DOHH2 (cell line): ENCODE results near the gene S100A14.

Experiments used
- H3F3A ChIP-seq: fragments of 200-600 bp; sonication (generic), shearing (Covaris generic); 2 replicates; pipeline ENCODE4 v1.6.0; 2016; ENCODE audit warnings: antibody characterized with exemption, mild to moderate bottlenecking; ENCODE audit not compliant: control insufficient read depth, insufficient read depth
- H3K27ac ChIP-seq: fragments of 200-600 bp; sonication (generic); 2 replicates; pipeline ENCODE4 v1.5.1; 2014; ENCODE audit warnings: low read depth, mild to moderate bottlenecking, low read length, moderate library complexity
- H3K27me3 ChIP-seq: fragments of 200-600 bp; sonication (generic); 2 replicates; pipeline ENCODE4 v1.6.1; 2014; ENCODE audit warnings: mild to moderate bottlenecking, low read length, mixed read lengths; ENCODE audit not compliant: control insufficient read depth
- H3K36me3 ChIP-seq: fragments of 200-600 bp; sonication (generic); 2 replicates; pipeline ENCODE4 v1.6.1; 2014; ENCODE audit warnings: mild to moderate bottlenecking, low read length, moderate library complexity, mixed read lengths; ENCODE audit not compliant: control insufficient read depth
- H3K4me1 ChIP-seq: fragments of 200-600 bp; sonication (generic); 2 replicates; pipeline ENCODE4 v1.6.1; 2014; ENCODE audit warnings: mild to moderate bottlenecking, low read length, mixed read lengths; ENCODE audit not compliant: control insufficient read depth
- H3K4me2 ChIP-seq: fragments of 200-600 bp; sonication (generic); 2 replicates; pipeline ENCODE4 v1.6.0; 2014; ENCODE audit warnings: mild to moderate bottlenecking, low read length, moderate library complexity
- H3K4me3 ChIP-seq: fragments of 200-600 bp; sonication (generic); 2 replicates; pipeline ENCODE4 v1.5.1; 2014; ENCODE audit warnings: mild to moderate bottlenecking, low read length, mixed read lengths
- H3K79me2 ChIP-seq: fragments of 200-600 bp; sonication (generic); 2 replicates; pipeline ENCODE4 v1.6.1; 2014; ENCODE audit warnings: mild to moderate bottlenecking, low read length, mixed read lengths; ENCODE audit not compliant: control insufficient read depth
- H3K9me2 ChIP-seq: fragments of 200-600 bp; sonication (generic); replicated peaks from 2 replicates; pipeline ENCODE4 v1.6.1; 2014; ENCODE audit warnings: mild to moderate bottlenecking, low read length, mixed read lengths; ENCODE audit not compliant: control insufficient read depth
- H3K9me3 ChIP-seq: fragments of 200-600 bp; sonication (generic); 2 replicates; pipeline ENCODE4 v1.6.1; 2014; ENCODE audit warnings: antibody characterized with exemption, low read length, mixed read lengths; ENCODE audit not compliant: control insufficient read depth, insufficient read depth
- H4K20me1 ChIP-seq: fragments of 200-600 bp; sonication (generic); 2 replicates; pipeline ENCODE4 v1.6.0; 2014; ENCODE audit warnings: low read depth, mild to moderate bottlenecking, antibody characterized with exemption, low read length, moderate library complexity; ENCODE audit not compliant: control insufficient read depth, insufficient read depth
- EZH2phosphoT487 ChIP-seq: fragments of 200-600 bp; sonication (generic); IDR thresholded peaks from 2 replicates; pipeline ENCODE4 v1.6.1; 2017; ENCODE audit warnings: borderline replicate concordance, mild to moderate bottlenecking, antibody characterized with exemption, low read length, moderate library complexity, mixed read lengths
- TF ChIP-seq, protein P1 (sequence below): fragments of 200-600 bp; sonication (generic); IDR thresholded peaks from one replicate; pipeline ENCODE4 v1.5.1; 2014; ENCODE audit warnings: antibody characterized with exemption, mild to moderate bottlenecking, low read depth, low read length; ENCODE audit not compliant: poor library complexity, severe bottlenecking

S100A14 gene

DNA sequence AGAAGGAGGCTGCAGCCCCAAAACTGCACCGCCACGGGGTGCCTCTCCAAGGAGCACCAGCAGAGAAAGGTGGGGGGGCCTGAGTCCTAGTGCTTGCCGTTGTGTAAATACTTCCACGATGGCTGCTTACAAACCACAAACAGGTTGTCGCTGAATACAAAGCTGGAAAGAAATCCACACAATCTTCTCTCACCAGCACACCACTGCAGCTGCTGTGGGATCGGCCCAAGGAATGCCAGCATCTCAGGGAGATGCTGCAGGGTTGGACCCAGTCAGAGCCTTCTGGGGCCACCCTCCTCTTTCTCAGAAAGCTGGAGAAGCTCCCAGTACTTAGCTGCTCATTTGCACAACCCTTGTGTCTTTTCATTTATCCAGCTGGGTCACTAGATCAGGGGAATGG lies 3.0 kb upstream of the S100A14 start:
- Histone ChIP-seq H3K4me3 (no peak overlapping the region), H3K4me2 (no peak overlapping the region), H3K4me1 (peaks cover 31% of the 10 kb centered on the region), H4K20me1 (no peaks in the 10 kb centered on the region), H3K9me3 (no peaks in the 10 kb centered on the region), H3K27me3 (no peaks in the 10 kb centered on the region), H3K79me2 (no peaks in the 10 kb centered on the region), H3K27ac (no peak overlapping the region), H3K36me3 (peaks cover 33% of the 10 kb centered on the region), H3F3A (no peaks in the 10 kb centered on the region), H3K9me2 (no peaks in the 10 kb centered on the region)
- TF ChIP-seq, protein P1, sequence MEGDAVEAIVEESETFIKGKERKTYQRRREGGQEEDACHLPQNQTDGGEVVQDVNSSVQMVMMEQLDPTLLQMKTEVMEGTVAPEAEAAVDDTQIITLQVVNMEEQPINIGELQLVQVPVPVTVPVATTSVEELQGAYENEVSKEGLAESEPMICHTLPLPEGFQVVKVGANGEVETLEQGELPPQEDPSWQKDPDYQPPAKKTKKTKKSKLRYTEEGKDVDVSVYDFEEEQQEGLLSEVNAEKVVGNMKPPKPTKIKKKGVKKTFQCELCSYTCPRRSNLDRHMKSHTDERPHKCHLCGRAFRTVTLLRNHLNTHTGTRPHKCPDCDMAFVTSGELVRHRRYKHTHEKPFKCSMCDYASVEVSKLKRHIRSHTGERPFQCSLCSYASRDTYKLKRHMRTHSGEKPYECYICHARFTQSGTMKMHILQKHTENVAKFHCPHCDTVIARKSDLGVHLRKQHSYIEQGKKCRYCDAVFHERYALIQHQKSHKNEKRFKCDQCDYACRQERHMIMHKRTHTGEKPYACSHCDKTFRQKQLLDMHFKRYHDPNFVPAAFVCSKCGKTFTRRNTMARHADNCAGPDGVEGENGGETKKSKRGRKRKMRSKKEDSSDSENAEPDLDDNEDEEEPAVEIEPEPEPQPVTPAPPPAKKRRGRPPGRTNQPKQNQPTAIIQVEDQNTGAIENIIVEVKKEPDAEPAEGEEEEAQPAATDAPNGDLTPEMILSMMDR: no peak
- no peak for TF ChIP-seq EZH2phosphoT487

DNA sequence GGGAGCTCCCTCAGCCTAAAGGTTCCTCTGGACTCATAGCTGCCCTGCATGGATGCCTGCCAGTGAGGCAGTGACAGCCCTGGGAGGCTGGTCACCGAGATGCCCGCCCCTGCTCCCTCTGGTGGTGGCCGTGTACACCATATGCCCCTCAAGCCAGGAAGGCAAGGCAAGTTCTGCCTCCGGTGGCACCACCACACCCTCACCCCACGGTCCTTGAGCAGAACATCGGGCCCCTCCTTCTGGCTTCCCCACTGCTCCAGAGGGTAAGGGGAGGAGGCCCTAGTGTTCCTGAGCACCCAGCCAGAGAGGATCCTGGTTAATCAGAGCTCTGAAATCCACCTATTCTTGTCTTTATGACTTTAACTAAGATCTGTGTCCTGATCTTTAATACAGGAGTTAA lies 1.5 kb upstream of the S100A14 start:
- no peak overlapping the region for H3K4me2 ChIP-seq

DNA sequence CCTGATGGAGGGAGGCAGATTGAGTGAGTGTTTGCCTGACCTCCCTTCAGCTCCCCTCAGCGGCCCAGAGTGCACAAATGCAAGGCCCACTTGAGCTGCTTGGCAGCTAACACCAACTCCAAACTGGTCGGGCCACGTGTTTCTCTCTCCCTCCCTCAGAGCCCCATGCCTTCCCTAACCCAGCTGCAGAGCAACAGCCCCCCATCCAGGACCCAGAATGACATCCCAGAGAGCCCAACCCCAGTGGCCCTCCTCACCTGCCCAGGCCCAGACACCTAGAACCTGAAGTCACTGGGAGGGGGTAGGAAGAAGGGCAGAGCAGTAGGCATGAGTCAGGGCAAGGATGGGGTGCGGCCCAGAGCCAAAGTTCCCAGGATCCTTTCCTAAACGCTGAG lies 789 bp upstream of the S100A14 start:
- Histone ChIP-seq H3K27ac (no peak overlapping the region), H3F3A (no peaks in the 10 kb centered on the region), H3K4me1 (peaks cover 8% of the 10 kb centered on the region), H4K20me1 (no peaks in the 10 kb centered on the region), H3K36me3 (peaks cover 22% of the 10 kb centered on the region), H3K9me2 (no peaks in the 10 kb centered on the region), H3K4me2 (no peak overlapping the region), H3K27me3 (no peaks in the 10 kb centered on the region), H3K9me3 (no peaks in the 10 kb centered on the region), H3K4me3 (no peak overlapping the region), H3K79me2 (no peaks in the 10 kb centered on the region)
- TF ChIP-seq EZH2phosphoT487: no peak
- TF ChIP-seq, protein P1: no peak

More for the DNA sequence above, 1.5 kb upstream of the S100A14 start:
- peaks cover 27% of the 10 kb centered on the region for H3K36me3 ChIP-seq
- H4K20me1 ChIP-seq: no peaks in the 10 kb centered on the region
- no peaks in the 10 kb centered on the region for H3K9me3 ChIP-seq
- H3K9me2 ChIP-seq: no peaks in the 10 kb centered on the region
- H3K27ac ChIP-seq: no peak overlapping the region
- no peaks in the 10 kb centered on the region for H3K79me2 ChIP-seq
- TF ChIP-seq, protein P1: peak; percentile 76
- TF ChIP-seq EZH2phosphoT487: no peak
- no peaks in the 10 kb centered on the region for H3F3A ChIP-seq
- H3K27me3 ChIP-seq: no peaks in the 10 kb centered on the region
- peaks cover 16% of the 10 kb centered on the region for H3K4me1 ChIP-seq
- H3K4me3 ChIP-seq: no peak overlapping the region

DNA sequence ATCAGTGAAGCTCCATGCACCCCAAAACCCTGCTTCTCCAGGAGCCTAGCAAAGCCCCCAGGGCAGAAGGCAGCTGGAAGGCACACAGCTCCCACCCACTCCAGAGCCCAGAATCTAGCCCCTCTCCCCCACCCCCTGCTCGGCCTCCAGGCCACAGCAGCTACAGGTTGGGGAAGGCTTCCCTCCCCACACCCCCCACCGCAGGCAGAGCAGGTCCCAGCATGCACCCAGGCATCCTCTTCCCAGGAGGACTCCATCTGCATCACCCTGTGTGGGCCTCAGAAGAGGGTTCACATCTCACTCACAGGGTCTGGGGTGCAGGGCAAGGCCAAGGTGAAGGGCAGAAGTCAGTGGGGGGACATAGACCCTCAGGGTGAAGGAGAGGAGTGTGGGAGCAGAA lies 719 bp downstream of the S100A14 start:
- TF ChIP-seq, protein P1: no peak
- TF ChIP-seq EZH2phosphoT487: no peak
- H3K9me2 ChIP-seq: no peaks in the 10 kb centered on the region

More for the DNA sequence above, 719 bp downstream of the S100A14 start:
- Histone ChIP-seq H3K4me3 (no peak overlapping the region), H3F3A (no peaks in the 10 kb centered on the region), H4K20me1 (no peaks in the 10 kb centered on the region), H3K27me3 (no peaks in the 10 kb centered on the region), H3K27ac (no peak overlapping the region), H3K4me2 (no peak overlapping the region), H3K9me3 (no peaks in the 10 kb centered on the region), H3K4me1 (peaks cover 6% of the 10 kb centered on the region), H3K36me3 (peaks cover 19% of the 10 kb centered on the region), H3K79me2 (no peaks in the 10 kb centered on the region)
